Astrocyte of the spinal cord (primary cell): ENCODE data around the gene ABCC11.

Source experiments
- DNase-seq: peaks from one replicate; pipeline ENCODE4 v3.0.0; 2011; ENCODE audit warnings: low read depth, low spot score
- H3K4me3 ChIP-seq: 2 replicates; pipeline ENCODE4 v1.5.1; 2011; ENCODE audit warnings: low read depth, mild to moderate bottlenecking, low read length, moderate library complexity
- in situ Hi-C: cut with HindIII; loops from 2 replicates; pipeline ENCODE4 v1.10.0; 2017; ENCODE audit warnings: low sequenced_read_pairs
- TF ChIP-seq, protein P1 (sequence below): IDR thresholded peaks from 2 replicates; pipeline ENCODE4 v1.5.1; 2012; ENCODE audit warnings: low read depth, mild to moderate bottlenecking, low read length, inconsistent platforms

Gene ABCC11

DNA sequence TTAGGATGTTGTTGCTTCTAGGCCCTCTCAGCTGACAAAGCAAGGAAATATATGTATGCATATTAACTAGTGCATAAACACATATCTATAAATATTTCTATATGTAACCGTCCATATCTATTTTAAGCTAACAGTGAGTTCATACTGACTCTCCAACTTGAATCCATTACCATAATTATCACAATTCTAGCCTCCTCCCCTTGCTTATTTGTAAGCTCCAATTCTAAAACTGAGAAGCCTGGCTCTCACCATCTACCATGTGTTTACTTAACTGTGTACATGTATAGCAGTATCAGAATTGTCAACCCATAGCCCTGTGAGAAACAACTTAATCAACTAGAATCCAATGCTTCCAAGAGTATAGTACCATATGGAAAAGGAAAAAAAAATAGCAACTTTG lies 96.6 kb downstream of the ABCC11 start:
- DNase-seq = no peak
- H3K4me3 ChIP-seq = no peak overlapping the region
- in situ Hi-C loops = no loop called here
- TF ChIP-seq, protein P1, sequence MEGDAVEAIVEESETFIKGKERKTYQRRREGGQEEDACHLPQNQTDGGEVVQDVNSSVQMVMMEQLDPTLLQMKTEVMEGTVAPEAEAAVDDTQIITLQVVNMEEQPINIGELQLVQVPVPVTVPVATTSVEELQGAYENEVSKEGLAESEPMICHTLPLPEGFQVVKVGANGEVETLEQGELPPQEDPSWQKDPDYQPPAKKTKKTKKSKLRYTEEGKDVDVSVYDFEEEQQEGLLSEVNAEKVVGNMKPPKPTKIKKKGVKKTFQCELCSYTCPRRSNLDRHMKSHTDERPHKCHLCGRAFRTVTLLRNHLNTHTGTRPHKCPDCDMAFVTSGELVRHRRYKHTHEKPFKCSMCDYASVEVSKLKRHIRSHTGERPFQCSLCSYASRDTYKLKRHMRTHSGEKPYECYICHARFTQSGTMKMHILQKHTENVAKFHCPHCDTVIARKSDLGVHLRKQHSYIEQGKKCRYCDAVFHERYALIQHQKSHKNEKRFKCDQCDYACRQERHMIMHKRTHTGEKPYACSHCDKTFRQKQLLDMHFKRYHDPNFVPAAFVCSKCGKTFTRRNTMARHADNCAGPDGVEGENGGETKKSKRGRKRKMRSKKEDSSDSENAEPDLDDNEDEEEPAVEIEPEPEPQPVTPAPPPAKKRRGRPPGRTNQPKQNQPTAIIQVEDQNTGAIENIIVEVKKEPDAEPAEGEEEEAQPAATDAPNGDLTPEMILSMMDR = no peak

DNA sequence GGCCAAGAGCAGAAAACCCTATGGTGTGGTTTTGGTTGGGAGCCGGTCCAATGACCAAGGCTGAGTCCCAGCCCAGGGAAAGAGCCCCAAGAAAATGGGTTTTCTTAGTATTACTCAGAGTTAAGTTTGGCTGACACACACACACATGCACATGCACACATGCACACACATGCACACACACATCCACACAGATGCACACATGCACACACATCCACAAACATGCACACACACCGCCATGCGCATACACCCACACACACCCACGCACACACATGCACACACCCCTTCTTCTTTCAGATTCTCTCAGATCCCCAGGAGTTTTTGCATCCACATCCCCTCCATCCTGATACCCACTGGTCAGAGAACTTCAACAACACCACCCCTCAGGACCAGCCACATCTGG lies 100.6 kb downstream of the ABCC11 start:
- H3K4me3 ChIP-seq = no peak overlapping the region
- in situ Hi-C loops = no loop called here
- DNase-seq = peak; percentile 36
- TF ChIP-seq, protein P1 = no peak

- H3K4me3 ChIP-seq = no peak overlapping the region
- in situ Hi-C loops = no loop called here
- TF ChIP-seq, protein P1 = no peak
- no peak for DNase-seq
Measured at GRCh38 chr16:48146131-48146530, 101.2 kb downstream of the ABCC11 start.

DNA sequence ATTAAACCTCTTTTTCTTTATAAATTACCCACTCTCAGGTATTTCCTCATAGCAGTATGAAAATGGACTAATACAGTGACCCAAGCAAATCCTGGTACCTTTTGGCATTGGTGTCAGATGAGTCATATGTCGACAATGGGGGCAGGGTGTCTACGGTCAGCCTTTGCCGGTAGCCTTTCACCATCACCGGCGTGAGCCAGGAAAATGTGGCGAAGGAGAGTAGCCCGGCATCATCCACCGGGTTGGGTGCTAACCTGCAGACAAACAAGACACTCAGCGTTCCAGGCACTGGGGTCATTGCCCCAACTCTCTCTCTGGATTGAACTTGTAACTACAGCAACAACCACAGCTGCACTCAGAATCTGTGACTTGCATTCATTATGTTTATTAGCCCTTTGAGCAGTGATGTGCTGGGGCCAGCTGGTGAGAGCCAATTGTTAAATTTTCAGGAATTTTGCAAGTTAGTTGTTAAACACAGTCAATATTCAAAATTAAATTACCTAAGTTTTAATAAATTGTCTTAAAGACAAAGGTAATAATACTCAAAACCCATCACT lies 103.4 kb downstream of the ABCC11 start:
- peak; percentile 10 for DNase-seq
- TF ChIP-seq, protein P1 = no peak
- in situ Hi-C loops = no loop called here
- no peak overlapping the region for H3K4me3 ChIP-seq

- TF ChIP-seq, protein P1 = no peak
- in situ Hi-C loops = no loop called here
- no peak for DNase-seq
- no peak overlapping the region for H3K4me3 ChIP-seq
Measured at GRCh38 chr16:48140821-48141220, 106.5 kb downstream of the ABCC11 start.

GRCh38 chr16:48139517-48139916 lies 107.8 kb downstream of the ABCC11 start:
- TF ChIP-seq, protein P1 = no peak
- H3K4me3 ChIP-seq = no peak overlapping the region
- in situ Hi-C loops = no loop called here
- no peak for DNase-seq

DNA sequence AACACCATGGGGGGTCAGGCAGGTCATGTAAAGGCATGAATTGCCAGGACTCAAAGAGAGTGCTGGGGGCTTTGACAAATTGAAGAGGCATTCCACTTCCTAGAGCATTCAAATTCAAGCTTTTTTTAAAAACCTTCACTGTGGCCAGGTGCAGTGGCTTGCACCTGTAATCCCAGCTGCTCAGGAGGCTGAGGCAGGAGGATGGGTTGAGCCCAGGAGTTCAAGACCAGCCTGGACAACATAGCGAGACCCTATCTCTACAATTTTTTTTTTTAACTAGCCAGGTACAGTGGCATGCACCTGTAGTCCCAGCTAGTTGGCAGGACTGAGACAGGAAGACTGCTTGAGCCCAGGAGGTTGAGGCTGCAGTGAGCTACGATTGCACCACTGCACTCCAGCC lies 108.8 kb downstream of the ABCC11 start:
- TF ChIP-seq, protein P1 = no peak
- in situ Hi-C loops = no loop called here
- no peak for DNase-seq
- H3K4me3 ChIP-seq = no peak overlapping the region
